D721Med (cell line): ENCODE data around the gene ADGRD2.

Source experiments
- DNase-seq: peaks from one replicate; pipeline ENCODE4 v3.0.0; 2011; ENCODE audit warnings: low spot score; ENCODE audit not compliant: insufficient read length
- FAIRE-seq: peaks from 2 replicates; lab custom pipeline; 2011; peaks lifted over from hg19 to GRCh38; lab: Jason Lieb, UNC
- TF ChIP-seq, protein P1 (sequence below): IDR thresholded peaks from 2 replicates; pipeline ENCODE4 v1.5.1; 2012; ENCODE audit warnings: mild to moderate bottlenecking, control low read depth; ENCODE audit not compliant: insufficient read depth; ENCODE audit errors: missing control alignments

ADGRD2 gene

GRCh38 chr9:124490004-124490403 lies 39.8 kb downstream of the ADGRD2 start:
- FAIRE-seq (no peak), DNase-seq (no peak)
- TF ChIP-seq, protein P1, sequence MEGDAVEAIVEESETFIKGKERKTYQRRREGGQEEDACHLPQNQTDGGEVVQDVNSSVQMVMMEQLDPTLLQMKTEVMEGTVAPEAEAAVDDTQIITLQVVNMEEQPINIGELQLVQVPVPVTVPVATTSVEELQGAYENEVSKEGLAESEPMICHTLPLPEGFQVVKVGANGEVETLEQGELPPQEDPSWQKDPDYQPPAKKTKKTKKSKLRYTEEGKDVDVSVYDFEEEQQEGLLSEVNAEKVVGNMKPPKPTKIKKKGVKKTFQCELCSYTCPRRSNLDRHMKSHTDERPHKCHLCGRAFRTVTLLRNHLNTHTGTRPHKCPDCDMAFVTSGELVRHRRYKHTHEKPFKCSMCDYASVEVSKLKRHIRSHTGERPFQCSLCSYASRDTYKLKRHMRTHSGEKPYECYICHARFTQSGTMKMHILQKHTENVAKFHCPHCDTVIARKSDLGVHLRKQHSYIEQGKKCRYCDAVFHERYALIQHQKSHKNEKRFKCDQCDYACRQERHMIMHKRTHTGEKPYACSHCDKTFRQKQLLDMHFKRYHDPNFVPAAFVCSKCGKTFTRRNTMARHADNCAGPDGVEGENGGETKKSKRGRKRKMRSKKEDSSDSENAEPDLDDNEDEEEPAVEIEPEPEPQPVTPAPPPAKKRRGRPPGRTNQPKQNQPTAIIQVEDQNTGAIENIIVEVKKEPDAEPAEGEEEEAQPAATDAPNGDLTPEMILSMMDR, result no peak

DNA sequence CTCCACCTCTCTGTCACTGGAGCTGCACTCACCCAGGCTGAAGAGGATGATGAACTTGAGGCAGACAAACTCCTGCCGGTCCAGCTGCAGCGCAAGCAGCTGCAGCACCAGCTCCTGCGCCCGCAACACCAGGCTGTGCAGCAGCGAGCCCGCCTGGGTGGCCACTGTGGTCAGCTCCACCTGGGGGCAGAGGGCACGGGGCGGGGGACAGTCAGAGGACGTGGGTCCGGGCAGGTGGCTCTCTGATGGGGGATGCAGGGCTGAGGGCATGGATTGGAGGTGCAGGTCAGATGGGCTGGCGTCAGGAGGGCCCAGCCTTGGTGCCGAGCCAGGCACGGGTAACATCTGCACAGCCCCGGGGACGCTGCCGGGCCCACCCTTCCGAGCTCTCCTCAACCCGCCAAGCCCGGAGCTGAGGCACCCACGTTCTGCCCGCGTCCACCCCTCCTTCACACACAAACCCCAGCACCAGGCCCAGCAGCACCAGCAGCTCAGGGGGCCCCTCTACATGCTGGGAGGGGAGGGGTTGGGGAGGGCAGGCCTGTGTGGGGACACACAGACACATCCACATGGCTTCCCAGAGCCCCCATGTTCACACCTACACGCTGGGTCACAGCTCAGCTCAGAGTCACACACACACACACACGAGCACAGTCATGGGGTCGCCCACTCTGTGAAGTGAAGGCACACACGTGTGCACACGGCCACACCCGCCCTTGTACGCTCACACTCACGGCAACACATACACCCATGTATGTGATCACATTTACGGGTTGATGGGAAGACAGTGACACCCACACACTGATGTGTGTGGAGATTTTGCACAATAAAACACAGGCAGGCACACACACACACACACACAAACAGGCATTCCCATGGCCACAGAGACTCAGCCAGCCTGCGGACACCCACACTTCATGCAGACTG lies 41.1 kb downstream of the ADGRD2 start:
- FAIRE-seq, result no peak
- TF ChIP-seq, protein P1, result no peak

DNA sequence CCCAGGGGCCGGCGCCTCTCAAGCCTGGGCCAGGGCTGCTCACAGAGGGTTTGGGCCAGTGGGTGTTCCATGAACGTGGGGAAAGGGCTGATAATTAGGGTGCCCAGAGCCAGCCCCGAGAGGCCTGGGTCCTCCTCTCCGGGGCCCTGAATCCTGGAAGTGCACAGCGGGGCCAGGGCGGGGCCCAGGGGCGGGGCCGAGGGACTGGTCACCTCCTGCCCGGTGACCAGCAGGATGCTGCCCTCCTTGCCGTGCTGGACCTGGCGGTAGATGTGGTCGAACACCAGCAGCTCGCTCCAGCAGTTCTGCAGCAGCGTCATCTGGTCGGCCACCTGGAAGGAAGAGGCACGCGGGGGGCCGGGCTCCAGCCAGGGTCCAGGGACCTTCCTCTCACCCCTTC lies 42.6 kb downstream of the ADGRD2 start:
- TF ChIP-seq, protein P1, result no peak
- no peak for DNase-seq
- FAIRE-seq, result no peak

More for the DNA sequence above, 41.1 kb downstream of the ADGRD2 start:
- DNase-seq, result no peak

GRCh38 chr9:124493218-124493617 lies 43.0 kb downstream of the ADGRD2 start:
- TF ChIP-seq, protein P1, result no peak
- no peak for DNase-seq
- no peak for FAIRE-seq

DNA sequence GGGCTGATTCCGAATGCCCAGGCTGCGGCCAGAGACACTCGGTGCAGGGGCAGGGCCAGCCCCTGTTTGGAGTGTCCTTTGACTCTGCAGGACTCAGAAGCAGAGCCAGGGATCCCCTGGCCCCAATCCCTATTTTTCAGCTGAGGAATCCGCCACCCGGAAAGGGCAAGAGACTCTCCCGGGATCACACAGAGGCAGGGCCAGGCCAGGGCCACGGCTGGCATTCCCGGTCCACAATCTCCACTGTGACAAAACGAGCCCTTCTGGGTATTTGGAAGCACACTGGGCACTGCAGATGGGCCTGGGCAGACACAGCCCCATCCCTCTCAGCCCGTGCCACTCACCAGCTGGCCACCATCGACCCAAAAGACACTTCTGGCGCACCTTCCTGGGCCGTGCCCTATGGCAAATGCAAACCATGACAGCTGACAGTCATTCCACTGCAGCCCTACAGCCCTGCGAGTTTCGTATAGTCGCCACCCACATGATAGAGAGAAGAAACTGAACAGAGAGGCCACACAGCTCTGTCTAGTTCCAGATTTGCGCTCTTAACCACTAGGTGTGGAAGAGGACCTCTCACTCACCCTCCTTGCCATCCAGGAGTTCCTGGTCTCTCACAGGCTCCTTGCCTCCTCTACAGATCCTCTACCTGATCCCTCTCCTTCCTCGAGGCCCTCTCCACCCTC lies 43.7 kb downstream of the ADGRD2 start:
- DNase-seq (no peak), FAIRE-seq (no peak)
- TF ChIP-seq, protein P1, result no peak

DNA sequence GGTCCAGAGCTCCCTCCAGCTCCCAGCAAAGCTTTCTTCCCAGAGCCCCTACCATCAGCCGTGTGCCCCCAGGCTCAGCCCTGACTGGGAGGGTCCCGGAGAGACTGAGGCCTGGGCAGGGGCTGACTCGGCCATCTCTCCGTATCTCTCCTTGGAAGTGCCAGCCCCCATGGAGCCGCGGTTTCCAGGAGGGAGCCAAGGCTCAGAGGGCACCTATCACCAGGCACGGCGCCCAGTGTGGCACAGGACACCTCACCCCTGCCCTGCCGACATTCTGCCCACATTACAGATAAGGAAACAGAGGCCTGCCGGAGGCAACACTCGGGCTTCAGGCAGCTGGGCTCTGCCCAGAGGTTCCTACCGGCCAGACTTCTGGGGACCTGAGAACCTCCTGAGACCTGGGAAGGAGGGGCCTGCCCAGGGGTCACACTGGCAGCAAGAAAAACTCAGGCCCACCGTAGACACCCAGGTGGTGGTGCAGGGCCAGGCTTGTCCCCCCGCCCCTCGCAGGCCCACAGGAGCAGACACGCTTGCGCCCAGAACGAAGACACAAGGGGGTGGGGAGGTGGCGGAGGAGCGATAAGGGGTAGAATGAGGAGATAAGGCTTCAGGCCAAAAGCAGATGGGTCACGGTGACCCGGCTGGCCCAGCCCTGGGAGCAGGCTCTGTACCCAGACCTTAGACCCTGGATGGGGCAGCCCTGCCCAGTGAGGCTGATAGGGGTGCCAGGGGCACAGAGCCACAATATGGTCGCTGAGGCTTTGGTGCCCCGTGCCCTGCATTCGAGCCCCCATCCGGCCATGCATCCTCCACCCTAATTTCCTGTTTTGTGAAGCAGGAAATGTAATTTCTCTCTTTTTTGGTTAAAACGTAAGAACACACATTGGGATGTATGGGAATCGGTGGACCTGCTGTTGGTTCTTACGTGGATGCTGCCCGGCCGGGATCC lies 45.1 kb downstream of the ADGRD2 start:
- TF ChIP-seq, protein P1, result no peak
- FAIRE-seq (no peak), DNase-seq (no peak)
